HCT116 (cell line): ENCODE measurements around the gene EIF5B. TPM values are rescaled to one million over a fixed set of nuclear protein-coding genes. Genes with fewer than 3 reads are reported as not detected.

Experiments used
- ATAC-seq: fragments of 200-7000 bp; cut with Tn5 transposase; 2 replicates; pipeline ENCODE4 v1.9.1; 2020; ENCODE audit warnings: mild to moderate bottlenecking, moderate library complexity
- BruUV-seq: library from RNA; stranded (reverse); fragments of 400-500 nt; replicated peaks from 2 replicates; lab custom pipeline; 2021; lab: Mats Ljungman, UMichigan
- CTCF ChIA-PET: fragments of 300-600 bp; sonication (Branson Sonifier 250); formaldehyde crosslinking; loops from one replicate; lab custom pipeline; 2021; ENCODE audit warnings: antibody characterized with exemption; lab: Charles Lee
- POLR2A ChIA-PET: fragments of 300-600, 350-600 bp; sonication (Branson Sonifier 250); formaldehyde crosslinking; loops from one replicate; lab custom pipeline; 2021; ENCODE audit warnings: antibody characterized with exemption; lab: Charles Lee
- RAD21 ChIA-PET, 2 experiments: fragments of 300-600 bp; sonication (Branson Sonifier 250); formaldehyde crosslinking; loops; one replicate each; lab custom pipeline; 2023; ENCODE audit warnings: low total read pairs in 2 of 2; ENCODE audit not compliant: uncharacterized antibody in 2 of 2, unreplicated experiment in 2 of 2, low non-redundant PET in 1 of 2; lab: Charles Lee
- DNase-seq: peaks from one replicate; pipeline ENCODE4 v3.0.0-alpha.2; 2010; ENCODE audit warnings: low read depth, low spot score
- H2AFZ ChIP-seq: fragments of 200-600 bp; shearing (Covaris generic), sonication (generic); 2 replicates; pipeline ENCODE4 v1.6.1; 2017; ENCODE audit warnings: low read depth, mixed run types, mixed read lengths, antibody characterized with exemption, low read length; ENCODE audit not compliant: poor library complexity, severe bottlenecking
- H3K27ac ChIP-seq: 2 replicates; pipeline ENCODE4 v1.5.1; 2012; ENCODE audit warnings: low read depth, low read length
- H3K27me3 ChIP-seq: fragments of 200-600 bp; sonication (generic); 2 replicates; pipeline ENCODE4 v1.6.1; 2016; ENCODE audit warnings: mixed run types, low read length, mixed read lengths; ENCODE audit not compliant: insufficient read depth
- H3K36me3 ChIP-seq, 2 experiments: fragments of 200-500 bp in 1 of 2; fragments of 200-600 bp in 1 of 2; sonication (Bioruptor generic) in 1 of 2; sonication (generic) in 1 of 2; 2 replicates each; pipeline versions ENCODE4 v1.5.1 to v1.6.1; 2014 to 2016; ENCODE audit warnings: low read length in 2 of 2, inconsistent platforms in 1 of 2, mixed read lengths in 1 of 2, mixed run types in 1 of 2; ENCODE audit not compliant: insufficient read depth in 2 of 2, control insufficient read depth in 1 of 2
- H3K4me1 ChIP-seq, 2 experiments: fragments of 200-600 bp in 1 of 2; sonication (generic) in 1 of 2; 2 replicates each; pipeline versions ENCODE4 v1.5.1 to v1.6.1; 2012 to 2017; ENCODE audit warnings: low read length in 2 of 2, inconsistent platforms in 1 of 2, mild to moderate bottlenecking in 1 of 2, mixed read lengths in 1 of 2, mixed run types in 1 of 2, moderate library complexity in 1 of 2; ENCODE audit not compliant: insufficient read depth in 2 of 2, control insufficient read depth in 1 of 2
- H3K4me2 ChIP-seq: fragments of 200-600 bp; sonication (generic); 2 replicates; pipeline ENCODE4 v1.6.1; 2017; ENCODE audit warnings: mixed run types, low read length, mixed read lengths
- H3K4me3 ChIP-seq, 2 experiments: fragments of 200-600 bp in 1 of 2; sonication (generic) in 1 of 2; replicated peaks in 1 of 2; 2 replicates each; pipeline ENCODE4 v1.5.1; 2011 to 2016; ENCODE audit warnings: low read length in 2 of 2, control low read depth in 1 of 2, low read depth in 1 of 2, mild to moderate bottlenecking in 1 of 2, mixed read lengths in 1 of 2, mixed run types in 1 of 2
- H3K79me2 ChIP-seq: fragments of 200-600 bp; sonication (generic); 2 replicates; pipeline ENCODE4 v1.6.1; 2017; ENCODE audit warnings: mild to moderate bottlenecking, mixed run types, low read length, moderate library complexity, mixed read lengths; ENCODE audit not compliant: insufficient read depth
- H3K9ac ChIP-seq: fragments of 200-600 bp; sonication (generic); 2 replicates; pipeline ENCODE4 v1.6.1; 2016; ENCODE audit warnings: low read length, mixed read lengths
- H3K9me2 ChIP-seq: fragments of 200-600 bp; sonication (generic), shearing (Covaris generic); 2 replicates; pipeline ENCODE4 v1.6.1; 2017; ENCODE audit warnings: mixed run types, mild to moderate bottlenecking, moderate library complexity; ENCODE audit not compliant: insufficient read depth
- H3K9me3 ChIP-seq, 2 experiments: fragments of 200-500 bp in 1 of 2; fragments of 200-600 bp in 1 of 2; sonication (Bioruptor generic) in 1 of 2; sonication (generic) in 1 of 2; 2 replicates each; pipeline ENCODE4 v1.6.1; 2014 to 2017; ENCODE audit warnings: low read length in 2 of 2, mixed read lengths in 2 of 2, inconsistent platforms in 1 of 2, low read depth in 1 of 2, mild to moderate bottlenecking in 1 of 2, mixed run types in 1 of 2, moderate library complexity in 1 of 2; ENCODE audit not compliant: control insufficient read depth in 1 of 2, insufficient read depth in 1 of 2
- H4K20me1 ChIP-seq: fragments of 200-600 bp; sonication (generic), shearing (Covaris generic); 2 replicates; pipeline ENCODE4 v1.6.1; 2017; ENCODE audit warnings: mixed run types, mild to moderate bottlenecking, moderate library complexity; ENCODE audit not compliant: insufficient read depth
- CEBPB ChIP-seq: IDR thresholded peaks from 2 replicates; pipeline ENCODE4 v1.6.1; 2012; ENCODE audit warnings: low read depth
- EGR1 ChIP-seq: IDR thresholded peaks from 2 replicates; pipeline ENCODE4 v1.6.1; 2012; ENCODE audit warnings: low read depth
- EZH2 ChIP-seq: fragments of 200-600 bp; sonication (generic); IDR thresholded peaks from 2 replicates; pipeline ENCODE4 v1.6.1; 2017; ENCODE audit warnings: antibody characterized with exemption, mixed run types
- EZH2phosphoT487 ChIP-seq: fragments of 200-600 bp; IDR thresholded peaks from 2 replicates; pipeline ENCODE4 v1.6.1; 2018; ENCODE audit warnings: antibody characterized with exemption, borderline replicate concordance
- FOSL1 ChIP-seq: IDR thresholded peaks from 2 replicates; pipeline ENCODE4 v1.6.1; 2012; ENCODE audit warnings: low read depth
- JUND ChIP-seq: IDR thresholded peaks from 2 replicates; pipeline ENCODE4 v1.6.1; 2012
- SP1 ChIP-seq: IDR thresholded peaks from 2 replicates; pipeline ENCODE4 v1.6.1; 2012; ENCODE audit warnings: low read depth
- SRF ChIP-seq: IDR thresholded peaks from 2 replicates; pipeline ENCODE4 v1.6.1; 2012; ENCODE audit warnings: low read depth
- YY1 ChIP-seq: IDR thresholded peaks from 2 replicates; pipeline ENCODE4 v1.6.1; 2011; ENCODE audit warnings: low read length, low read depth, moderate library complexity, mild to moderate bottlenecking; ENCODE audit not compliant: insufficient replicate concordance; ENCODE audit errors: extremely low read depth
- ZFX ChIP-seq: fragments of 450-650 bp; IDR thresholded peaks from 2 replicates; pipeline ENCODE4 v1.6.1; 2017
- intact Hi-C: fragments of 100-400 bp; cut with micrococcal nuclease; formaldehyde crosslinking; loops from 2 replicates; pipeline ENCODE4 v1.10.0; 2022
- total RNA-seq: library from RNA; stranded (reverse); gene quantifications from one replicate; pipeline ENCODE4 v1.2.1, GENCODE V29; 2021; ENCODE audit not compliant: unreplicated experiment
- TF ChIP-seq, protein P1 (sequence below): IDR thresholded peaks from 2 replicates; pipeline ENCODE4 v1.6.1; 2011; ENCODE audit warnings: mild to moderate bottlenecking, low read length, moderate library complexity; ENCODE audit not compliant: insufficient replicate concordance; ENCODE audit errors: extremely low read depth
- TF ChIP-seq, protein P2 (sequence below): IDR thresholded peaks from 2 replicates; pipeline ENCODE4 v1.6.1; 2012; ENCODE audit warnings: low read depth
- TF ChIP-seq, protein P3 (sequence below), 3 experiments: fragments of 200-600 bp in 1 of 3; sonication (generic) in 1 of 3; IDR thresholded peaks in 2 of 3; conservative IDR thresholded peaks in 1 of 3; 2 replicates each; pipeline ENCODE4 v1.5.1; 2012 to 2017; ENCODE audit warnings: low read depth in 2 of 3, low read length in 2 of 3, antibody characterized with exemption in 1 of 3, borderline replicate concordance in 1 of 3, control low read depth in 1 of 3, mild to moderate bottlenecking in 1 of 3, mixed read lengths in 1 of 3, mixed run types in 1 of 3, moderate library complexity in 1 of 3; ENCODE audit not compliant: insufficient read depth in 1 of 3
- TF ChIP-seq, protein P4 (sequence below): IDR thresholded peaks from 2 replicates; pipeline ENCODE4 v1.6.1; 2012

The EIF5B gene
- total RNA-seq, 1 experiment from 2014 or later = 65.9 TPM

DNA sequence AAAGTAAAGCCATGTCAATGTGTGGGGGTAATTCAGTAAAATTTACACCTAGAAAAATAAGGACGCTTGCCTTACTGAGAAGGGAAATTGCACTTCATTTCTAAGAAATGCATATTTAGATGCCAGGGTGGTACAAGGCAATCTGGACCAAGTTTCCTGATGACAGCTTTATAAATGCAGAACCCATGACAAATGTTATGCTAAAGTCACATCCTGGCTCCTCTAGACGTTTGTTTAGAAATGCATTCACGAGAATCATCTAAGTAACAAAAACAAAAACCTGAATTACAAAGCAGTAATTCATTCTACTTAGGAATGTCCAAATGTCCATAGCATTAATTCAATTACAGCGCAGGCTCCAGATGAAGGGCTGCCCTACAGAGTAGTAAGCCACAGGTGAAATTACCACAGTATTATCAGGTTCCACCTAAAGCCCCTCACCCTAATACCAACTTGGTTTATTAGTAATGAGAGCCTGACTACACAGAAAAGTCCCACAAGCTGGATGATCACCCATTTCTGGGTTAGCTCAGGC is 102.8 kb downstream of the EIF5B start:
- H3K4me1 ChIP-seq = no peaks in the 10 kb centered on the region
- H3K79me2 ChIP-seq = peaks cover 22% of the 10 kb centered on the region
- ChIA-PET RAD21 (no interaction called here), POLR2A (no interaction called here), CTCF (no interaction called here)
- intact Hi-C loops = no loop called here
- DNase-seq (no peak), ATAC-seq (no peak)
- H3K27ac ChIP-seq = no peak overlapping the region
- no peaks in the 10 kb centered on the region for H3K27me3 ChIP-seq
- H4K20me1 ChIP-seq = 0 out of 2 replicates have a peak, but pooled peaks cover 4% of the 10 kb centered on the region
- BruUV-seq = no TSS peak
- no peak overlapping the region for H2AFZ ChIP-seq
- no peaks in the 10 kb centered on the region for H3K9me3 ChIP-seq
- H3K9ac ChIP-seq = no peak overlapping the region
- no peak overlapping the region for H3K4me3 ChIP-seq
- peaks cover 12% of the 10 kb centered on the region in 2 experiments for H3K36me3 ChIP-seq
- no peaks in the 10 kb centered on the region for H3K9me2 ChIP-seq
- no peak overlapping the region for H3K4me2 ChIP-seq
- no peak for TF ChIP-seq EZH2phosphoT487
- TF ChIP-seq, protein P1, sequence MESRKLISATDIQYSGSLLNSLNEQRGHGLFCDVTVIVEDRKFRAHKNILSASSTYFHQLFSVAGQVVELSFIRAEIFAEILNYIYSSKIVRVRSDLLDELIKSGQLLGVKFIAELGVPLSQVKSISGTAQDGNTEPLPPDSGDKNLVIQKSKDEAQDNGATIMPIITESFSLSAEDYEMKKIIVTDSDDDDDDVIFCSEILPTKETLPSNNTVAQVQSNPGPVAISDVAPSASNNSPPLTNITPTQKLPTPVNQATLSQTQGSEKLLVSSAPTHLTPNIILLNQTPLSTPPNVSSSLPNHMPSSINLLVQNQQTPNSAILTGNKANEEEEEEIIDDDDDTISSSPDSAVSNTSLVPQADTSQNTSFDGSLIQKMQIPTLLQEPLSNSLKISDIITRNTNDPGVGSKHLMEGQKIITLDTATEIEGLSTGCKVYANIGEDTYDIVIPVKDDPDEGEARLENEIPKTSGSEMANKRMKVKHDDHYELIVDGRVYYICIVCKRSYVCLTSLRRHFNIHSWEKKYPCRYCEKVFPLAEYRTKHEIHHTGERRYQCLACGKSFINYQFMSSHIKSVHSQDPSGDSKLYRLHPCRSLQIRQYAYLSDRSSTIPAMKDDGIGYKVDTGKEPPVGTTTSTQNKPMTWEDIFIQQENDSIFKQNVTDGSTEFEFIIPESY = no peak
- TF ChIP-seq EZH2 = no peak
- TF ChIP-seq, protein P2, sequence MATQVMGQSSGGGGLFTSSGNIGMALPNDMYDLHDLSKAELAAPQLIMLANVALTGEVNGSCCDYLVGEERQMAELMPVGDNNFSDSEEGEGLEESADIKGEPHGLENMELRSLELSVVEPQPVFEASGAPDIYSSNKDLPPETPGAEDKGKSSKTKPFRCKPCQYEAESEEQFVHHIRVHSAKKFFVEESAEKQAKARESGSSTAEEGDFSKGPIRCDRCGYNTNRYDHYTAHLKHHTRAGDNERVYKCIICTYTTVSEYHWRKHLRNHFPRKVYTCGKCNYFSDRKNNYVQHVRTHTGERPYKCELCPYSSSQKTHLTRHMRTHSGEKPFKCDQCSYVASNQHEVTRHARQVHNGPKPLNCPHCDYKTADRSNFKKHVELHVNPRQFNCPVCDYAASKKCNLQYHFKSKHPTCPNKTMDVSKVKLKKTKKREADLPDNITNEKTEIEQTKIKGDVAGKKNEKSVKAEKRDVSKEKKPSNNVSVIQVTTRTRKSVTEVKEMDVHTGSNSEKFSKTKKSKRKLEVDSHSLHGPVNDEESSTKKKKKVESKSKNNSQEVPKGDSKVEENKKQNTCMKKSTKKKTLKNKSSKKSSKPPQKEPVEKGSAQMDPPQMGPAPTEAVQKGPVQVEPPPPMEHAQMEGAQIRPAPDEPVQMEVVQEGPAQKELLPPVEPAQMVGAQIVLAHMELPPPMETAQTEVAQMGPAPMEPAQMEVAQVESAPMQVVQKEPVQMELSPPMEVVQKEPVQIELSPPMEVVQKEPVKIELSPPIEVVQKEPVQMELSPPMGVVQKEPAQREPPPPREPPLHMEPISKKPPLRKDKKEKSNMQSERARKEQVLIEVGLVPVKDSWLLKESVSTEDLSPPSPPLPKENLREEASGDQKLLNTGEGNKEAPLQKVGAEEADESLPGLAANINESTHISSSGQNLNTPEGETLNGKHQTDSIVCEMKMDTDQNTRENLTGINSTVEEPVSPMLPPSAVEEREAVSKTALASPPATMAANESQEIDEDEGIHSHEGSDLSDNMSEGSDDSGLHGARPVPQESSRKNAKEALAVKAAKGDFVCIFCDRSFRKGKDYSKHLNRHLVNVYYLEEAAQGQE = no peak
- TF ChIP-seq, protein P3, sequence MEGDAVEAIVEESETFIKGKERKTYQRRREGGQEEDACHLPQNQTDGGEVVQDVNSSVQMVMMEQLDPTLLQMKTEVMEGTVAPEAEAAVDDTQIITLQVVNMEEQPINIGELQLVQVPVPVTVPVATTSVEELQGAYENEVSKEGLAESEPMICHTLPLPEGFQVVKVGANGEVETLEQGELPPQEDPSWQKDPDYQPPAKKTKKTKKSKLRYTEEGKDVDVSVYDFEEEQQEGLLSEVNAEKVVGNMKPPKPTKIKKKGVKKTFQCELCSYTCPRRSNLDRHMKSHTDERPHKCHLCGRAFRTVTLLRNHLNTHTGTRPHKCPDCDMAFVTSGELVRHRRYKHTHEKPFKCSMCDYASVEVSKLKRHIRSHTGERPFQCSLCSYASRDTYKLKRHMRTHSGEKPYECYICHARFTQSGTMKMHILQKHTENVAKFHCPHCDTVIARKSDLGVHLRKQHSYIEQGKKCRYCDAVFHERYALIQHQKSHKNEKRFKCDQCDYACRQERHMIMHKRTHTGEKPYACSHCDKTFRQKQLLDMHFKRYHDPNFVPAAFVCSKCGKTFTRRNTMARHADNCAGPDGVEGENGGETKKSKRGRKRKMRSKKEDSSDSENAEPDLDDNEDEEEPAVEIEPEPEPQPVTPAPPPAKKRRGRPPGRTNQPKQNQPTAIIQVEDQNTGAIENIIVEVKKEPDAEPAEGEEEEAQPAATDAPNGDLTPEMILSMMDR (IDR thresholded peaks at IDR 0.05 in 2 of 3, conservative IDR thresholded peaks at IDR 0.05 in 1 of 3; ENCODE audit: borderline replicate concordance in 1 of 3, insufficient read depth in 1 of 3, low read depth in 2 of 3, low read length in 2 of 3) = no peak
- TF ChIP-seq CEBPB = no peak
- TF ChIP-seq YY1 = no peak
- no peak for TF ChIP-seq FOSL1
- no peak for TF ChIP-seq JUND
- TF ChIP-seq, protein P4, sequence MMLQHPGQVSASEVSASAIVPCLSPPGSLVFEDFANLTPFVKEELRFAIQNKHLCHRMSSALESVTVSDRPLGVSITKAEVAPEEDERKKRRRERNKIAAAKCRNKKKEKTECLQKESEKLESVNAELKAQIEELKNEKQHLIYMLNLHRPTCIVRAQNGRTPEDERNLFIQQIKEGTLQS = no peak
- no peak for TF ChIP-seq SRF
- TF ChIP-seq ZFX = no peak
- no peak for TF ChIP-seq EGR1
- no peak for TF ChIP-seq SP1
